ENCODE measurements around the gene PCP4.

PCP4 gene

GRCh38 chr21:39867198-39867650, at the start of gene PCP4:
PCP4 (plus strand) TSS chr21:39867438; CDS start chr21:39867502, 64 bp downstream.
- DNase-seq: no peak

GRCh38 chr21:39818557-39818956, 48.7 kb upstream of the PCP4 start:
- DNase-seq: no peak

GRCh38 chr21:39822042-39822441, 45.2 kb upstream of the PCP4 start:
- DNase-seq: no peak

GRCh38 chr21:39825250-39825649, 42.0 kb upstream of the PCP4 start:
- DNase-seq: no peak

- DNase-seq: no peak
Measured at GRCh38 chr21:39834543-39834942, 32.7 kb upstream of the PCP4 start.

GRCh38 chr21:39837861-39838359, 29.3 kb upstream of the PCP4 start:
- DNase-seq: no peak

- no peak for DNase-seq
Measured at GRCh38 chr21:39840373-39841097, 26.7 kb upstream of the PCP4 start.

GRCh38 chr21:39842741-39843459, 24.3 kb upstream of the PCP4 start:
- no peak for DNase-seq

- DNase-seq: no peak
Measured at GRCh38 chr21:39843483-39843882, 23.8 kb upstream of the PCP4 start.

GRCh38 chr21:39843916-39844315, 23.3 kb upstream of the PCP4 start:
- DNase-seq: no peak

GRCh38 chr21:39845571-39846130, 21.6 kb upstream of the PCP4 start:
- DNase-seq: no peak

- no peak for DNase-seq
Measured at GRCh38 chr21:39847877-39848276, 19.4 kb upstream of the PCP4 start.

GRCh38 chr21:39849014-39849655, 18.1 kb upstream of the PCP4 start:
- DNase-seq: no peak

- no peak for DNase-seq
Measured at GRCh38 chr21:39850333-39850732, 16.9 kb upstream of the PCP4 start.

GRCh38 chr21:39851002-39851618, 16.1 kb upstream of the PCP4 start:
- DNase-seq: no peak

GRCh38 chr21:39852021-39852721, 15.1 kb upstream of the PCP4 start:
- DNase-seq: no peak

GRCh38 chr21:39852726-39853500, 14.3 kb upstream of the PCP4 start:
- no peak for DNase-seq

GRCh38 chr21:39854572-39854971, 12.7 kb upstream of the PCP4 start:
- no peak for DNase-seq

- DNase-seq: no peak
Measured at GRCh38 chr21:39855595-39855994, 11.6 kb upstream of the PCP4 start.

GRCh38 chr21:39860600-39860999, 6.6 kb upstream of the PCP4 start:
- DNase-seq: no peak

- no peak for DNase-seq
Measured at GRCh38 chr21:39863111-39863510, 4.1 kb upstream of the PCP4 start.
